Gastrocnemius medialis (tissue), 4 donors: ENCODE measurements around the gene CCL4.

Experiments used
- POLR2A ChIP-seq, 2 donors: fragments of 450-650 bp; IDR thresholded peaks; one replicate each; pipeline ENCODE4 v1.6.1; 2017; ENCODE audit warnings: antibody characterized with exemption in 2 of 2, mild to moderate bottlenecking in 2 of 2, moderate library complexity in 2 of 2
- TF ChIP-seq, protein P1 (sequence below), 5 experiments: fragments of 450-650 bp in 3 of 5; fragments of 200-600 bp in 2 of 5; sonication (generic) in 2 of 5; IDR thresholded peaks in 4 of 5; conservative IDR thresholded peaks in 1 of 5; 1 replicate in 4 of 5; 2 replicates in 1 of 5; pipeline ENCODE4 v1.5.1; 2016 to 2019; ENCODE audit warnings: antibody characterized with exemption in 5 of 5, mild to moderate bottlenecking in 3 of 5, moderate library complexity in 3 of 5

DNA sequence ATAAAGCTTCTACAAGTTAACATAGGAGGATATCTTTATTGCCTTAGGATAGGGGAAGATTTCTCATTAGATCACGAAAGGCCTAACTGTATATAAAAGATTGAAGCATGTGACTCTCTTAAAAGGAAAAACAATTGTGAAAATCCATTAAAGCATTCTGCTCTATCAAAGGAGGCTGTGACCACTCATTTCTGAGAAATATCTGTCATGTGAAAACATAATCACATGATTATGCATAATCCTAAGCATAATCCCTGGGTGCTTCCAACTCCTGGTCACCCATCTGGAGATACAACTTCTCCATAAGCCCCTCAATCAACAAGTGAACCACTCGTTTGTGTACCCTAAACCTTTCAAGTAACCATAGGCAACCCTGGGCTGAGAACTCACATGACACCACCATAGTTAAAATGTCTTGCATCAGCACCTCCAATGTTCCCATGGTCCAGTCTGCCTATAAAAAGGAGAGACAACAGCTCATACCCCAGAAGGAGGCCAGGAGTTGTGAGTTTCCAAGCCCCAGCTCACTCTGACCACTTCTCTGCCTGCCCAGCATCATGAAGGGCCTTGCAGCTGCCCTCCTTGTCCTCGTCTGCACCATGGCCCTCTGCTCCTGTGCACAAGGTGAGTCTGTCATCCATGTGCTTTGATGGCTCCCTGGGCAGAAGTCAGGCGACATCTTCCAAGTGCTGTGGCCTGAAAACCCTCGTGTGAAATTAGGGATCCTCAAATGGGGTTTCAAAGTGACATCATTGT is 39.7 kb upstream of the CCL4 start, which contains the start of gene CCL18:
- TF ChIP-seq, protein P1, sequence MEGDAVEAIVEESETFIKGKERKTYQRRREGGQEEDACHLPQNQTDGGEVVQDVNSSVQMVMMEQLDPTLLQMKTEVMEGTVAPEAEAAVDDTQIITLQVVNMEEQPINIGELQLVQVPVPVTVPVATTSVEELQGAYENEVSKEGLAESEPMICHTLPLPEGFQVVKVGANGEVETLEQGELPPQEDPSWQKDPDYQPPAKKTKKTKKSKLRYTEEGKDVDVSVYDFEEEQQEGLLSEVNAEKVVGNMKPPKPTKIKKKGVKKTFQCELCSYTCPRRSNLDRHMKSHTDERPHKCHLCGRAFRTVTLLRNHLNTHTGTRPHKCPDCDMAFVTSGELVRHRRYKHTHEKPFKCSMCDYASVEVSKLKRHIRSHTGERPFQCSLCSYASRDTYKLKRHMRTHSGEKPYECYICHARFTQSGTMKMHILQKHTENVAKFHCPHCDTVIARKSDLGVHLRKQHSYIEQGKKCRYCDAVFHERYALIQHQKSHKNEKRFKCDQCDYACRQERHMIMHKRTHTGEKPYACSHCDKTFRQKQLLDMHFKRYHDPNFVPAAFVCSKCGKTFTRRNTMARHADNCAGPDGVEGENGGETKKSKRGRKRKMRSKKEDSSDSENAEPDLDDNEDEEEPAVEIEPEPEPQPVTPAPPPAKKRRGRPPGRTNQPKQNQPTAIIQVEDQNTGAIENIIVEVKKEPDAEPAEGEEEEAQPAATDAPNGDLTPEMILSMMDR (IDR thresholded peaks at IDR 0.05 in 4 of 5, conservative IDR thresholded peaks at IDR 0.05 in 1 of 5) = no peak
- no peak for TF ChIP-seq POLR2A (IDR thresholded peaks at IDR 0.05)
